Erythroblast (primary cell): Measurements from ENCODE around the gene HLF.

Experiments
- GATA1 ChIP-seq: IDR thresholded peaks from 2 replicates; pipeline ENCODE4 v1.6.1; 2011; ENCODE audit warnings: low read depth, mild to moderate bottlenecking, control low read depth, low read length, moderate library complexity
- POLR2A ChIP-seq: IDR thresholded peaks from 2 replicates; pipeline ENCODE4 v1.6.1; 2011; ENCODE audit warnings: mild to moderate bottlenecking, low read length

DNA sequence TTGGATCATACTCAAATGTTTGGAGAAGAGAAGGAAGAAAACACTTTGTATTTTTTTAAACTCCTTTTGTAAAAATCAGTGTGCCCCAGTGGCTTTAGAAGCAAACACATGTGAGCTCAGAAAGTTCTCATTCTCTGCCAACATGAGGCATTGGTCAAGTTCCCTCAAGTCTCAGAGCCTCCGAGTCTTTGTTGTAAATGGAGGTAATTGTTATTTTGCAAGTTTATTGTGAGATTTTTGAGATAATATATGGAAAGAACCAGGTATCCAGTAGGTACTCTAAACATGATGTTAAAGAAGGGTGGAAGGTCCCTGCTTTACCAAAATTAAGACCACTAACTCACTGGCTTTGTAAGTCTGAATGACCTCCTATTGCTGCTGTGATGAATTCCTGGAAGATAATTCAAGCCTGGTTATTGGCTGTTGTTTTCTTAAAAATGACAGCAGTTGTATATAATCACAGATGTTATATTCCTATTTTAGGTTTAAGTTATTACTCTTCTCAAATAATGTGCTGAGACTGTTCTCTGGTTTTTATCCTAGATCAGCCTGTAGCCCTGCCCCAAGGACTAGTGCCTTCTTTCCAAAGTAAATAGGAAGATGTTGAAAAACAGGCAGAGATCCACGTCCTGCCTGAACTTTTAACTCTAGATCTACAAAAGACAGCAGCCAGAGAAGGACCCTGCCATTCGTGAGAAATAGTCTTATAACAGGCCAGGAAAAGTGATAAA lies 2.4 kb downstream of the HLF start:
- TF ChIP-seq POLR2A (no peak), GATA1 (no peak)
